Sigmoid colon (tissue), 7 donors: ENCODE data around the gene SLC10A6. TPM values are rescaled to one million over a fixed set of nuclear protein-coding genes. Genes with fewer than 3 reads are reported as not detected.

Experiments used
- DNase-seq: peaks from one replicate; pipeline ENCODE4 v3.0.0-alpha.2; 2019
- H3K27ac ChIP-seq, 4 donors: fragments of 200-600 bp; sonication (generic); one replicate each; pipeline ENCODE4 v1.5.1; 2016 to 2019; ENCODE audit warnings: mild to moderate bottlenecking in 1 of 4
- H3K27me3 ChIP-seq, 3 donors: fragments of 200-600 bp; sonication (generic); one replicate each; pipeline ENCODE4 v1.5.1; 2019; ENCODE audit warnings: mild to moderate bottlenecking in 1 of 3
- H3K36me3 ChIP-seq, 4 donors: fragments of 200-600 bp; sonication (generic); one replicate each; pipeline ENCODE4 v1.5.1; 2016 to 2019
- H3K4me1 ChIP-seq, 4 donors: fragments of 200-600 bp; sonication (generic); one replicate each; pipeline ENCODE4 v1.5.1; 2017 to 2019
- H3K4me3 ChIP-seq, 4 donors: fragments of 200-600 bp; sonication (generic); one replicate each; pipeline ENCODE4 v1.5.1; 2017 to 2019; ENCODE audit warnings: mild to moderate bottlenecking in 2 of 4, moderate library complexity in 1 of 4
- H3K9me3 ChIP-seq, 4 donors: fragments of 200-600 bp in 3 of 4; sonication (generic) in 3 of 4; one replicate each; pipeline versions ENCODE4 v1.5.1 to v1.6.1; 2013 to 2019
- EP300 ChIP-seq, 4 donors: sonication (generic); formaldehyde crosslinking; IDR thresholded peaks; one replicate each; pipeline ENCODE4 v1.6.1; 2017; ENCODE audit warnings: antibody characterized with exemption in 4 of 4
- POLR2A ChIP-seq, 2 donors: fragments of 450-650 bp; IDR thresholded peaks; one replicate each; pipeline ENCODE4 v1.6.1; 2016; ENCODE audit warnings: antibody characterized with exemption in 2 of 2, mild to moderate bottlenecking in 2 of 2, moderate library complexity in 2 of 2
- POLR2AphosphoS5 ChIP-seq, 4 donors: sonication (generic); formaldehyde crosslinking; IDR thresholded peaks; one replicate each; pipeline ENCODE4 v1.6.1; 2017; ENCODE audit warnings: antibody characterized with exemption in 4 of 4
- WGBS, 2 donors: extraction: QIAGEN DNeasy Blood & Tissue Kit; methylation state at CpG; one replicate each; pipeline ENCODE4 v1.1.7; 2013; 5-methylcytosine and 5-hydroxymethylcytosine counted together
- intact Hi-C: fragments of 100-400 bp; cut with DNase I; formaldehyde crosslinking; loops from one replicate; pipeline ENCODE4 v1.15.1; 2023
- polyA plus RNA-seq, 3 donors: library from polyadenylated mRNA; stranded (reverse); fragments of 200-250 nt; gene quantifications; one replicate each; pipeline ENCODE4 v1.2.3, GENCODE V29; 2013
- total RNA-seq, 4 donors: library from RNA; depleted of rRNA; stranded (reverse); fragments of >200 nt; gene quantifications; one replicate each; pipeline ENCODE4 v1.1.0, GENCODE V29; 2016
- TF ChIP-seq, protein P1 (sequence below), 4 experiments: fragments of 450-650 bp in 3 of 4; fragments of 200-600 bp in 1 of 4; IDR thresholded peaks; one replicate each; pipeline ENCODE4 v1.5.1; 2016 to 2019; ENCODE audit warnings: antibody characterized with exemption in 4 of 4, mild to moderate bottlenecking in 3 of 4, moderate library complexity in 2 of 4
- donor health status: healthy with polysubstance abuse.
- donor health status: Bipolar disorder and iron deficiency.
- donor health status: healthy.

The SLC10A6 gene
- total and polyA plus RNA-seq, 7 donors: 0.20 to 2.8 (median 1.6) TPM; not detected in 3

DNA sequence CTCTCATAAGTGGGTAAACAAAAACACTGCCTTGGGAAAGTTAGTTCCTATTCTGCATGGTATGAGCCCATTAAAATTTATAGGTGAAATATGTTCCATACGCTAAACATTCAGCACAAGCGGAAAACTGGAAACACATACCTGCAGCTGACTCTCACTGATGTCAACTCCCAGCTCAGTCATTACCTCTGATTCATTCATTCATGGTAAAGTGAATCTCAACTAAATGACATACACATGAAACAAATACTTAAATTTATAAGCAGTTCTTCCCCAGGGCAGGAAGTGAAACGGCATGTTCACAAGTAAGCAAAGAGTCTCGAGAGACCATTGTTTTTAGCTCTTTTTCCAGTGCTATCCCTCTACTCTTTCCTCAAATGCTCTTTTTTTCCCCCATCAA, 1.6 kb downstream of the SLC10A6 start:
- WGBS, 2 donors: 82 to 93% methylated on average over 4 of the region's 4 CpGs
- H3K9me3 ChIP-seq: no peaks in the 10 kb centered on the region
- TF ChIP-seq POLR2AphosphoS5 (IDR thresholded peaks at IDR 0.05): no peak
- no peak for TF ChIP-seq POLR2A (IDR thresholded peaks at IDR 0.05)
- no peak for TF ChIP-seq EP300 (IDR thresholded peaks at IDR 0.05)
- TF ChIP-seq, protein P1, sequence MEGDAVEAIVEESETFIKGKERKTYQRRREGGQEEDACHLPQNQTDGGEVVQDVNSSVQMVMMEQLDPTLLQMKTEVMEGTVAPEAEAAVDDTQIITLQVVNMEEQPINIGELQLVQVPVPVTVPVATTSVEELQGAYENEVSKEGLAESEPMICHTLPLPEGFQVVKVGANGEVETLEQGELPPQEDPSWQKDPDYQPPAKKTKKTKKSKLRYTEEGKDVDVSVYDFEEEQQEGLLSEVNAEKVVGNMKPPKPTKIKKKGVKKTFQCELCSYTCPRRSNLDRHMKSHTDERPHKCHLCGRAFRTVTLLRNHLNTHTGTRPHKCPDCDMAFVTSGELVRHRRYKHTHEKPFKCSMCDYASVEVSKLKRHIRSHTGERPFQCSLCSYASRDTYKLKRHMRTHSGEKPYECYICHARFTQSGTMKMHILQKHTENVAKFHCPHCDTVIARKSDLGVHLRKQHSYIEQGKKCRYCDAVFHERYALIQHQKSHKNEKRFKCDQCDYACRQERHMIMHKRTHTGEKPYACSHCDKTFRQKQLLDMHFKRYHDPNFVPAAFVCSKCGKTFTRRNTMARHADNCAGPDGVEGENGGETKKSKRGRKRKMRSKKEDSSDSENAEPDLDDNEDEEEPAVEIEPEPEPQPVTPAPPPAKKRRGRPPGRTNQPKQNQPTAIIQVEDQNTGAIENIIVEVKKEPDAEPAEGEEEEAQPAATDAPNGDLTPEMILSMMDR (IDR thresholded peaks at IDR 0.05): no peak
- no peak for DNase-seq
- no peak overlapping the region for H3K27ac ChIP-seq
- no peaks in the 10 kb centered on the region for H3K4me1 ChIP-seq
- H3K36me3 ChIP-seq: no peaks in the 10 kb centered on the region
- intact Hi-C loops: no loop called here
- H3K4me3 ChIP-seq: no peak overlapping the region
- no peaks in the 10 kb centered on the region for H3K27me3 ChIP-seq

DNA sequence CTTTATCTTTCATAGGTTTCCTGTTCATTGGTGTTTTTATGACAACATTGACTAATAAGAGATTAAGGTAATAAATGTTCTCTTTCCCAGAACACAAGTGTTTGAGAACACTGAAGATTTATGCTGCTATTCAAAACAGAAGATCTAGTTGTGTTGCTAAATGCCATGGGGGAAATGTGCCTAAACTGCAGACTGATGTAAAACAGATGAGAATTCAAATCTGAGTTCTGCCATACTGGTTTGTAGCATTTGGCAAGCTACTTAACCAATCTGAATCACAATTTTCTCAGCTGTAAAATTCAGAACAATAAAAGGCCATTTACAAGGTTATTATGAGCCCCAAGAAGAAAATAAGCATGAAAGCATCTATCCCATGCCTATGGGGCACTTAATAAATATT, 2.3 kb downstream of the SLC10A6 start:
- H3K27ac ChIP-seq: no peak overlapping the region
- no peaks in the 10 kb centered on the region for H3K36me3 ChIP-seq
- H3K27me3 ChIP-seq: no peaks in the 10 kb centered on the region
- no peak for DNase-seq
- H3K4me1 ChIP-seq: no peaks in the 10 kb centered on the region
- H3K9me3 ChIP-seq: no peaks in the 10 kb centered on the region
- H3K4me3 ChIP-seq: no peak overlapping the region
- TF ChIP-seq POLR2AphosphoS5 (IDR thresholded peaks at IDR 0.05) (no peak), POLR2A (IDR thresholded peaks at IDR 0.05) (no peak), EP300 (IDR thresholded peaks at IDR 0.05) (no peak)
- TF ChIP-seq, protein P1 (IDR thresholded peaks at IDR 0.05): no peak
- intact Hi-C loops: no loop called here

GRCh38 chr4:86845593-86845992, 3.6 kb downstream of the SLC10A6 start:
- Histone ChIP-seq H3K9me3 (no peaks in the 10 kb centered on the region), H3K36me3 (no peaks in the 10 kb centered on the region), H3K4me1 (no peaks in the 10 kb centered on the region), H3K27ac (no peak overlapping the region), H3K4me3 (no peak overlapping the region), H3K27me3 (no peaks in the 10 kb centered on the region)
- no peak for DNase-seq
- intact Hi-C loops: no loop called here
- WGBS, 2 donors: 85 to 87% methylated on average over 5 of the region's 5 CpGs
- TF ChIP-seq EP300 (IDR thresholded peaks at IDR 0.05): no peak
- no peak for TF ChIP-seq POLR2AphosphoS5 (IDR thresholded peaks at IDR 0.05)
- TF ChIP-seq, protein P1 (IDR thresholded peaks at IDR 0.05): no peak

GRCh38 chr4:86841309-86841708, 7.9 kb downstream of the SLC10A6 start:
- H3K4me3 ChIP-seq: no peak overlapping the region
- no peaks in the 10 kb centered on the region for H3K36me3 ChIP-seq
- WGBS, 2 donors: 86 to 88% methylated on average over 1 of the region's 1 CpG
- TF ChIP-seq POLR2A (IDR thresholded peaks at IDR 0.05): no peak
- no peak for TF ChIP-seq POLR2AphosphoS5 (IDR thresholded peaks at IDR 0.05)
- TF ChIP-seq EP300 (IDR thresholded peaks at IDR 0.05): no peak
- TF ChIP-seq, protein P1 (IDR thresholded peaks at IDR 0.05): no peak
- H3K9me3 ChIP-seq: no peaks in the 10 kb centered on the region
- no peak overlapping the region for H3K27ac ChIP-seq
- no peak for DNase-seq
- H3K4me1 ChIP-seq: peaks cover 0 to 10% (median 3%) of the 10 kb centered on the region in 4 donors
- H3K27me3 ChIP-seq: no peaks in the 10 kb centered on the region
- intact Hi-C loops: no loop called here

GRCh38 chr4:86840858-86841257, 8.3 kb downstream of the SLC10A6 start:
- Histone ChIP-seq H3K9me3 (no peaks in the 10 kb centered on the region), H3K36me3 (no peaks in the 10 kb centered on the region), H3K27me3 (no peaks in the 10 kb centered on the region), H3K4me3 (no peak overlapping the region), H3K4me1 (peaks cover 0 to 10% (median 3%) of the 10 kb centered on the region in 4 donors), H3K27ac (no peak overlapping the region)
- intact Hi-C loops: no loop called here
- 77 to 89% methylated on average over 1 of the region's 1 CpG for WGBS, 2 donors
- TF ChIP-seq POLR2A (IDR thresholded peaks at IDR 0.05) (no peak), POLR2AphosphoS5 (IDR thresholded peaks at IDR 0.05) (no peak)
- no peak for DNase-seq
